Osteoblast (primary cell): ENCODE data around the gene SLC25A34. TPM values are rescaled to one million over a fixed set of nuclear protein-coding genes. Genes with fewer than 3 reads are reported as not detected.
"Not testable (repeated sequence)": the region's sequence is repeated elsewhere in the genome, so short reads cannot be mapped to it uniquely, and the experiment has no call there.

ENCODE experiments used
- DNase-seq: peaks from one replicate; pipeline ENCODE4 v3.0.0; 2011; ENCODE audit warnings: low spot score, mixed read lengths; ENCODE audit not compliant: insufficient read length; ENCODE audit errors: missing footprints
- H2AFZ ChIP-seq: 2 replicates; pipeline ENCODE4 v1.6.0; 2011; ENCODE audit warnings: mild to moderate bottlenecking, low read length
- H3K27ac ChIP-seq: 2 replicates; pipeline ENCODE4 v1.5.1; 2011; ENCODE audit warnings: mild to moderate bottlenecking, low read depth, low read length, moderate library complexity
- H3K27me3 ChIP-seq: 2 replicates; pipeline ENCODE4 v1.6.0; 2012; ENCODE audit warnings: mild to moderate bottlenecking, control low read depth, inconsistent platforms, low read length, moderate library complexity; ENCODE audit not compliant: insufficient read depth
- H3K36me3 ChIP-seq: 2 replicates; pipeline ENCODE4 v1.5.1; 2011; ENCODE audit warnings: mild to moderate bottlenecking, low read length, control low read depth, moderate library complexity; ENCODE audit not compliant: insufficient read depth
- H3K4me1 ChIP-seq: 2 replicates; pipeline ENCODE4 v1.5.1; 2011; ENCODE audit warnings: mild to moderate bottlenecking, low read length, control low read depth, moderate library complexity; ENCODE audit not compliant: insufficient read depth
- H3K4me2 ChIP-seq: 2 replicates; pipeline ENCODE4 v1.6.0; 2011; ENCODE audit warnings: mild to moderate bottlenecking, low read length; ENCODE audit not compliant: insufficient read depth
- H3K4me3 ChIP-seq: fragments of 200-600 bp; sonication (generic); 3 replicates; pipeline ENCODE4 v1.5.1; 2012; ENCODE audit warnings: mild to moderate bottlenecking, low read length, inconsistent platforms; ENCODE audit not compliant: insufficient read depth
- H3K79me2 ChIP-seq: 2 replicates; pipeline ENCODE4 v1.6.0; 2012; ENCODE audit warnings: mild to moderate bottlenecking, low read length, control low read depth, inconsistent platforms; ENCODE audit not compliant: insufficient read depth
- H3K9me3 ChIP-seq: 2 replicates; pipeline ENCODE4 v1.5.1; 2011; ENCODE audit warnings: low read depth, low read length, control low read depth
- H4K20me1 ChIP-seq: 2 replicates; pipeline ENCODE4 v1.6.0; 2012; ENCODE audit warnings: mild to moderate bottlenecking, low read length, control low read depth; ENCODE audit not compliant: insufficient read depth
- total RNA-seq: library from RNA; depleted of rRNA; stranded (reverse); fragments of >200 nt; gene quantifications from 2 replicates; pipeline ENCODE4 v1.2.3, GENCODE V29; 2012
- TF ChIP-seq, protein P1 (sequence below): IDR thresholded peaks from 2 replicates; pipeline ENCODE4 v1.5.1; 2011; ENCODE audit warnings: mild to moderate bottlenecking, low read depth, low read length, moderate library complexity; ENCODE audit errors: extremely low read depth

SLC25A34 gene
- total RNA-seq, 1 donor, result 1.4 TPM

DNA sequence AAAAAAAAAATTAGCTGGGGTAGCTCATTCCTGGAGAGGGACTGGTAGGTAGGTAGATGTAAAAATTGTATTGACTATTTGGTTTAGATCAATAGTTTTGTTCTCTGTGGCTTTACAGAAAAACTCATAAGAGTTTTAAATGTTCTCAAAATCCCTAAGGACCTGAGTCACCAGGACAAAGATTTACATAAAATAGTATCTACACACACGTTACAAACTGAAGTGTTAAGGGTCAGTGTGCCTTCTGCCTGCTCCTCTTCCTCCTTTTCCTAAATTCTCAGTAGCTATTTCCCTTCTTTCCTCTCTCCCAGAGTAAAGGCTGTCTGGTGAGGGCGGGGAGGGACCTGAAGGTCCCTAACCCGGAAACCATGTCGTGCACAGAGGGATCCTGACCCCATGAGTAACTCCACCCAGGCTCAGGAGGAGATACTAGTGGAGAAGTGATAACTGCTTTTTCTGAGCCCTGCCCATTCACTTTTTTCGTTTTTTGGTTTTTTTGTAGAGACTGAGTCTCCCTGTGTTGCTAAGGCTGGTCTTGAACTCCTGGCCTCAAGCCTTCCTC is 43.9 kb upstream of the SLC25A34 start:
- Histone ChIP-seq H3K4me2 (peak overlapping the region; percentile 0), H4K20me1 (peaks cover 55% of the 10 kb centered on the region), H3K36me3 (peaks cover 9% of the 10 kb centered on the region), H3K27me3 (no peaks in the 10 kb centered on the region), H3K79me2 (peaks cover 97% of the 10 kb centered on the region), H3K4me3 (no peak overlapping the region), H3K27ac (no peak overlapping the region), H2AFZ (no peak overlapping the region), H3K9me3 (no peaks in the 10 kb centered on the region), H3K4me1 (peaks cover 18% of the 10 kb centered on the region)
- TF ChIP-seq, protein P1, sequence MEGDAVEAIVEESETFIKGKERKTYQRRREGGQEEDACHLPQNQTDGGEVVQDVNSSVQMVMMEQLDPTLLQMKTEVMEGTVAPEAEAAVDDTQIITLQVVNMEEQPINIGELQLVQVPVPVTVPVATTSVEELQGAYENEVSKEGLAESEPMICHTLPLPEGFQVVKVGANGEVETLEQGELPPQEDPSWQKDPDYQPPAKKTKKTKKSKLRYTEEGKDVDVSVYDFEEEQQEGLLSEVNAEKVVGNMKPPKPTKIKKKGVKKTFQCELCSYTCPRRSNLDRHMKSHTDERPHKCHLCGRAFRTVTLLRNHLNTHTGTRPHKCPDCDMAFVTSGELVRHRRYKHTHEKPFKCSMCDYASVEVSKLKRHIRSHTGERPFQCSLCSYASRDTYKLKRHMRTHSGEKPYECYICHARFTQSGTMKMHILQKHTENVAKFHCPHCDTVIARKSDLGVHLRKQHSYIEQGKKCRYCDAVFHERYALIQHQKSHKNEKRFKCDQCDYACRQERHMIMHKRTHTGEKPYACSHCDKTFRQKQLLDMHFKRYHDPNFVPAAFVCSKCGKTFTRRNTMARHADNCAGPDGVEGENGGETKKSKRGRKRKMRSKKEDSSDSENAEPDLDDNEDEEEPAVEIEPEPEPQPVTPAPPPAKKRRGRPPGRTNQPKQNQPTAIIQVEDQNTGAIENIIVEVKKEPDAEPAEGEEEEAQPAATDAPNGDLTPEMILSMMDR, result no peak
- peak; percentile 73 for DNase-seq

DNA sequence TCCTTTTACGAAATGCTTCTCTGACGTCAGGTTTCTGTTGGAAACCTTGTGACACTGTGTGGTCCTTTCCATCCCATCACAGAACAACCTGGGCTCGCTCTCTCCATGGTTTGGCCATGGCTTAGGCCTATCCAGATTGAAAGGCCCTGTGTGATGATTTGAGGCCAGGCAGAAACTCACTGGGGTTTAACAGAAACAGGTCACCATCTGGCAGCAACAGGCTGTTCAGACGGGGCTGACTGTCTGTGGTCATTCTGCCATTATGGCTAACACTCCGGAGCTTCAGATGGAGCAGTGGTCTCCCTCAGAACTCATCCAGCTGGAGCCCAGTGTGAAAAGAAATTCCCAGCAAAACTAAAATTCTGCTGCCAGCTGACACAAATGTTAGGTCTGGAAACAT is 42.7 kb upstream of the SLC25A34 start:
- Histone ChIP-seq H3K4me1 (peaks cover 18% of the 10 kb centered on the region), H4K20me1 (peaks cover 48% of the 10 kb centered on the region)

GRCh38 chr1:15696956-15697521 is 39.0 kb upstream of the SLC25A34 start:
- H3K9me3 ChIP-seq, result no peaks in the 10 kb centered on the region
- H2AFZ ChIP-seq, result no peak overlapping the region
- peaks cover 7% of the 10 kb centered on the region for H3K36me3 ChIP-seq
- DNase-seq, result peak; percentile 70
- no peak overlapping the region for H3K4me2 ChIP-seq
- H3K27ac ChIP-seq, result no peak overlapping the region
- H3K27me3 ChIP-seq, result no peaks in the 10 kb centered on the region
- H3K79me2 ChIP-seq, result peaks cover 94% of the 10 kb centered on the region
- peaks cover 15% of the 10 kb centered on the region for H3K4me1 ChIP-seq
- TF ChIP-seq, protein P1, result no peak
- no peak overlapping the region for H3K4me3 ChIP-seq
- peaks cover 28% of the 10 kb centered on the region for H4K20me1 ChIP-seq

More for the DNA sequence above, 42.7 kb upstream of the SLC25A34 start:
- Histone ChIP-seq H3K36me3 (peaks cover 6% of the 10 kb centered on the region), H3K4me2 (no peak overlapping the region), H3K4me3 (no peak overlapping the region), H2AFZ (no peak overlapping the region), H3K79me2 (peaks cover 97% of the 10 kb centered on the region), H3K9me3 (no peaks in the 10 kb centered on the region), H3K27me3 (no peaks in the 10 kb centered on the region), H3K27ac (no peak overlapping the region)
- TF ChIP-seq, protein P1, result no peak
- no peak for DNase-seq

- Histone ChIP-seq H3K4me1 (peaks cover 16% of the 10 kb centered on the region), H2AFZ (no peak overlapping the region), H3K36me3 (peaks cover 7% of the 10 kb centered on the region), H3K27ac (no peak overlapping the region), H3K4me2 (no peak overlapping the region), H3K79me2 (peaks cover 92% of the 10 kb centered on the region), H4K20me1 (peaks cover 24% of the 10 kb centered on the region), H3K4me3 (no peak overlapping the region), H3K9me3 (no peaks in the 10 kb centered on the region), H3K27me3 (no peaks in the 10 kb centered on the region)
- TF ChIP-seq, protein P1, result no peak
- no peak for DNase-seq
These were observed 37.9 kb upstream of the SLC25A34 start for GRCh38 chr1:15698201-15698600.

DNA sequence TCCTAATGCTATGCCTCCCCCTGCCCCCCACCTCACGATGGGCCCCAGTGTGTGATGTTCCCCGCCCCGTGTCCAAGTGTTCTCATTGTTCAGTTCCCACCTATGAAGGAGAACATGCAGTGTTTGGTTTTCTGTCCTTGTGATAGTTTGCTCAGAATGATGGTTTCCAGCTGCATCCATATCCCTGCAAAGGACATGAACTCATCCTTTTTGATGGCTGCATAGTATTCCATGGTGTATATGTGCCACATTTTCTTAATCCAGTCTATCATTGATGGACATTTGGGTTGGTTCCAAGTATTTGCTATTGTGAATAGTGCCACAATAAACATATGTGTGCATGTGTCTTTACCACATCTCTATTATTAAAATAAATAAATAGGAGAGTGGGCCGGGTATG is 36.7 kb upstream of the SLC25A34 start:
- not testable (repeated sequence) for H3K36me3 ChIP-seq, H3K4me3 ChIP-seq, H3K27me3 ChIP-seq, DNase-seq, H3K4me2 ChIP-seq, H2AFZ ChIP-seq, H3K9me3 ChIP-seq, H3K27ac ChIP-seq
- Histone ChIP-seq H4K20me1 (peaks cover 14% of the 10 kb centered on the region), H3K4me1 (peaks cover 27% of the 10 kb centered on the region), H3K79me2 (peaks cover 84% of the 10 kb centered on the region)
